NCI-H460 (cell line): ENCODE measurements around the gene ZFAND3. TPM values are rescaled to one million over a fixed set of nuclear protein-coding genes. Genes with fewer than 3 reads are reported as not detected.
"Not testable (repeated sequence)": the region's sequence is repeated elsewhere in the genome, so short reads cannot be mapped to it uniquely, and the experiment has no call there.

Experiments used
- DNase-seq: peaks from one replicate; pipeline ENCODE4 v3.0.0-alpha.2; 2016; ENCODE audit warnings: low read depth; ENCODE audit errors: extremely low read depth
- total RNA-seq: library from RNA; depleted of rRNA; stranded (reverse); fragments of >200 nt; shearing (Covaris generic); gene quantifications from 2 replicates; pipeline ENCODE4 v1.2.3, GENCODE V29; 2014

The ZFAND3 gene
- total RNA-seq, 1 experiment from 2014 or later: 14.7 TPM

DNA sequence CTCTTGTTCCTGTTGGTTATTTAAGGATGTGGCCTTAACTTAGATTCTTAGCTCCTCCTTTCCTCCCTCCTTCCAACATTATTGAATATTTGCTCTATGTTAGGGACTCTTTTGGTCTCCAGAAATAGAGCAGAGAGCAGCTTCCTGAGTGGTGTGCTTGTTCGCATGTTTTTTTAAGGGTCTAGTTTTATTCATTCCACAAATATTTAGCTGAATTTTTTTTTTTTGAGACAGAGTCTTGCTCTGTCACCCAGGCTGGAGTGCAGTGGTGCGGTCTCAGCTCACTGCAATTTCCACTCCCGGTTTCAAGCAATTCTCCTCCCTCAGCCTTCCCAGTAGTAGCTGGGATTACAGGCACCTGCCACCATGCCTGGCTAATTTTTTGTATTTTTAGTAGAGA, 169.2 kb downstream of the ZFAND3 start:
- no peak for DNase-seq

DNA sequence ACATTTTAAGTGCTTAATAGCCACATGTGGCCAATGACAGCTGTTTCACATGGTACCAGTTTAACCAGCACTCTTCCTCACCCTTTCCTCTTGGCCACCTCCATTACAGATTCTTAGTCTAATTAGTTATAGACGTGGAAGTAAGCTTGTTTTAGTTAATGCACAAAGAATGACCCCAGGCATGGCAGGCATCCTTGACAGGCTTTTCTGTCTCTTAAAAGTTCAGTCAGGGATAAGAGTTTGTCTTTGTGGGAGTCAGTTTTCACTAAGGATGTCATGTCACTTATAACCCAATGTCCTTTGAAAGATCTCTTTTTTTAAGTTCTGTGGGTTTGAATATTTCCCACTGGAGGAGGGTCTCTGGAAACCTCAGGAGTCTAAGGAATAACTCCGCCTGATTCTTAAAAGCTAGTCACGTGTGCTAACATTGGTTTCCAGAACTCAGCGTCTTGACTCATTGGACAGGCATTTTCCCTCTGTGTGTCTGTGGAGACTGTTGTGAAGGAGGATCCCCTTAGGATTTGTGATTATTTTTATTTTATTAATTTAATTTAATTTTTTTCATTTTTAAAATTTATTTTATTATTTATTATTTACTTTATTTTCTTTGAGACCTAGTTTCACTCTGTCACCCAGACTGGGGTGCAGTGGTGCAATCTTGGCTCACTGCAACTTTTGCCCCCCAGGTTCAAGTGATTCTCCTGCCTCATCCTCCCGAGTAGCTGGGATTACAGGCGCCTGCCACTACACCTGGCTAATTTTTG, 171.4 kb downstream of the ZFAND3 start:
- no peak for DNase-seq

DNA sequence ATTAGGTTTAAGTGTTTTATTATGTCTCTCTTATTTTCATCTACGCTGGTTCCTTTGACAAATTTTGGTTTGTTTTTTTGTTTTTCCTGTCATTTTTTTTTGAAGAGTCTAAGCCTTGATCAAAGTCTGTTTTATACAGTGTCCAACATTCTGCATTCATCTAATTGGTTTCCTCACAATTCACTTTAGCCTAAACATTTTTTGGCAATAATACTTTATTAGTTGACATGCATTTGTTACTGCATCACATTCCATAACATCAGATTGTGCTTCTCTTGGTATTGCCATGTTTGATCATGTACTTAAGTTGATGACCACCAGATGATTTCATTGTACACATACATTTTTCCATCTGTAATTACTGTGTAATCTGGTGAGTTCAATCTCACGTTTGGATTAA, 173.2 kb downstream of the ZFAND3 start:
- no peak for DNase-seq

DNA sequence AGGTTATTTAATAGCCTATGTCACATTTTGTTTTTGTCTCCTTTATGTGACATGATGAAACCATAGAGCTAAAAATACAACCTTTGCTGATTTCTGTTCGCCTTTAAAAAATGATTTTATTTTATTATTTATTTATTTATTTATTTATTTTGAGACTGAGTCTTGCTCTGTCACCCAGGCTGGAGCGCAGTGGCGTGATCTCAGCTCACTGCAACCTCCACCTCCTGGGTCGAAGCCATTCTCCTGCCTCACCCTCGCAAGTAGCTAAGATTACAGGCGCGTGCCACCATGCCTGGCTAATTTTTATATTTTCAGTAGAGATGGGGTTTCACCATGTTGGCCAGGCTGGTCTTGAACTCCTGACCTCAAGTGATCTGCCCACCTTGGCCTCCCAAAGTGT, 173.7 kb downstream of the ZFAND3 start:
- not testable (repeated sequence) for DNase-seq

DNA sequence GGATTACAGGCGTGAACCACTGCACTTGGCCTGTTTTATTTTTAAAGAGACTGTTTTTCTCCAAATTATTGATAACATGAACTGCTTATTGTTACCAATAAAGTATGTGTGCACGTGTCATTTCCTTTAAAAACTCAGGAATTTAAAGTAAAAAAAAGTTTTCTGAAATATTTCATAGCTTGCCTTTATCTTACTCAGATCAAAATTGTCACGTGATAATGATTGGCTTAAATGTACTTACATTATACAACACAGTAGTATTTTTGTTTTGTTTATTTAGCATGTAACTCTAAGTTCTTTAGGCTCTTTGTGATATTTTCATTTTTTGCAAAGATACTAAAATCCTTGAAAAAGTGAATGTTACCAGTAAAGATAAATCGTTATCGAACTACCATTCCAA, 174.1 kb downstream of the ZFAND3 start:
- DNase-seq: no peak

DNA sequence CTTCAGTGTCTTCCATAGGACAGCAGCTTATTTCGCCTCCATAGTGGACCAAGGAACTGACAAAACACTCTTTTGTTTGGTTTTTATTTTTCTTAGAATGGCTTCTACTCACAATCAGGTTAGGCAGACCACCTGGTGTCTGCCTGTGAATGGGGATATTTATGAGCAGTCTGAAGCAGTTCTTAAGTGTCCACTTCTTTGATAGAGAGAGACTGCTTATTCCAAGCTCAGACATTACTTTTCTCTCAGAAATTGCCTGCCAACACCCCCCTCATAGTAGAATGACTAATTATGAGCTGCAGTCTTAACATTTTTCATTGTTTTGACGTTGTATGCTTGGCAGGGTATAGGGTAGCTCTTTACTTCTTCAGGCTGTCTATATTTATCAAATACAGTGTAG, 174.7 kb downstream of the ZFAND3 start:
- DNase-seq: no peak

DNA sequence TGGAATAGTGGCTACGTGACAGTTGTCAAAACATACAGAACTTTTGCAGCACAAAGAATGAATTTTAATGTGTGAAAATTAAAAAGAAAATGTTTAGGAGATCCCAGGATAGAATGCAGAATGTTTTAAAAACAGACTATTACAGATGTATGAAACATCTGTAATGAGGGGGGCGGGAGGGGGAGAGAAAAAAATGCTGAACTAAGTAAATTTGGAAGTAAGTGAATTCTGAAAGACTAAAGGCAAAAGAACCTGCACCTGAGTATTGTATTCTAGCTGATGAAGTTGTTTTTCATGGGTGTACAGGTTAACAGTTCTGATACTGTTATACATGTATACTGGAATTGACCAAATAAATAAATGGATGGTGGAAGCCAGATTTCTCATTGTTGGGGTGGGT, 178.8 kb downstream of the ZFAND3 start:
- DNase-seq: no peak

DNA sequence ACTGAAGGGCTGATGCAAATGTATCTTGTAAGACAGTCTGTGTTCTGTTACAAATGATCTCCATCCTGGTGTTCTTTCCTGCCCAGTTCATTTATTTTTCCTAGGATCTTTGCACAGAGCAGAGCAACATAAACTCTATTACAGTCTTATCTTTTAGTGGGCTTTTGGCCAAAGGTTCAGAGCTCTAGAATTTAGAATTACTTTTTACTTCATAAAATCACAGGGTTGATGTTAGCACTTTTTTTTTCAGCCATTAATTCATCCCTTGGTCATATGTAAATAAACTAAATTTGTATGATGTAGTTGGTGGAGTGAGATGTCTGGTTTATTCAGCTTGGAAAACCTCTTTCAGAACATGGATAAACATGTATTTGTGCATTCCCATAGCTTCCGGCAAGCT, 181.9 kb downstream of the ZFAND3 start:
- DNase-seq: no peak

DNA sequence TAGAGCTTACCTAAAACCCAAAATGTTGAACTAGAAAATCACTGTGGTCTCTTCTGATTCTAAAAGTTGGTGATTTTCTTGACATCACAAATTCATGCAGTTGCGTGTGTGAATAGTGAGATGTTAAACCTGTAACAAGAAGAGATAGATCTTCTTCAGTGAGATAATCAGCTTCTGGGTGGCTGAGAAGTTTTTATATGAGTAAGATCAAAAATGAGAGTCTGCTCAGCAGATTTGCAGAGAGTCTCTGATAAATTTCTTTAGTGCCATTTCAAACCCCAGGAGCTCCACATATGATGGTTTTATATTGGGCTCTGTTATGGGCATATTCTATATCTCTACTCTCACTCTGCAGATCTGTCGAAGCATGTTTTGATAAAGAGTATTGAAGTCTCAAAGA, 185.4 kb downstream of the ZFAND3 start:
- DNase-seq: no peak

DNA sequence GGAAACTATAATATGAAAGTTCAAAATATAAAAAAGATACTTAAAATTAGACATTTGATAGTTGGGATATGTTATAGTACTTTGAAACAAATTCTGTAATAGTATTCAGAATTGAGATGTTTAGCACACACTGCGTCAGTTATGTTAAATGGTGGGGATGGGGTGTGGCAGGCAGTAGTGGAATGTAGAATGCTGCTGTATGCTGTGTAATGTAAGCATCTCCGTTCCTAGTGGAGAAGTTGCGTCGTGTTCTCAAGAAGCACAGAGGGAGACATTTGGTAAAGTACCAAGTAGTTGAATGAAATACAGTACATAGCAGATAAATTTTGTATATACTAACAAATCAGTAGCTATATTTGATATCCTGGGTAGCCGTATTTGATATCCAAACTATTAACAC, 192.4 kb downstream of the ZFAND3 start:
- DNase-seq: no peak

DNA sequence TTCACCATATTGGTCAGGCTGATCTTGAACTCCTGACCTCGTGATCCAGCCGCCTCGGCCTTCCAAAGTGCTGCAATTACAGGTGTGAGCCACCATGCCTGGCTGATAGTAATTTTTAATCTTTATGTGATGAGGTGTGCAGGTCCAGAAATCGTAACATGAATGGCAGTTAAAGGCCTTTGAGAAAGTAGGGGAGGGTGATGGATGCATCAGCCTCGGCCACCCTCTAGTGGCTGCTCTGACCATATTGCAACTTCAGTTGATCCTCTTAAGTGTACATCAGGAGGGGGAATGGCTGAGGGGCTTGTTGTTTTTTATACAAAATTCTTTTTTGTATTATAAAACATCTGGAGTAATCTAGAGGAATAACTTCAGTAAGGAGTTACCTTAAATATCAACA, 193.0 kb downstream of the ZFAND3 start:
- DNase-seq: peak; percentile 17

DNA sequence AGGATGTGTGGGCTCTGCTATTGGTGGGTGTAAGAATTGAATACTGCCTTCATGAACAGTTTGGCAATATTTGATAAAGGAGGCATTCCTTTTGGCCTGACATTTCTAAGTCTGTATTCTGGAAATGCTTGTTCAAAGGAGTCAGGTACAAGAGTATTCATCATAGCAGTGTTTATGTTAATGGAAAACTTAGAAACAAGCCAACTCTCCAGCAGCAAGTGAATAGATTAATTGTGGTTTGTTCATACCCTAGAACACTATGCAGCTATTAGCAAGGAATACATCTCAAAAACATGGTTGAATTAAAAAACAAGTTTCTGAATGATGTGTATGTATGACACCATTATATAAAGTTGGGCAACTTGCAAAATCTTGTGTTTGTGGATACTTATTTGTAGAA, 195.8 kb downstream of the ZFAND3 start:
- no peak for DNase-seq

DNA sequence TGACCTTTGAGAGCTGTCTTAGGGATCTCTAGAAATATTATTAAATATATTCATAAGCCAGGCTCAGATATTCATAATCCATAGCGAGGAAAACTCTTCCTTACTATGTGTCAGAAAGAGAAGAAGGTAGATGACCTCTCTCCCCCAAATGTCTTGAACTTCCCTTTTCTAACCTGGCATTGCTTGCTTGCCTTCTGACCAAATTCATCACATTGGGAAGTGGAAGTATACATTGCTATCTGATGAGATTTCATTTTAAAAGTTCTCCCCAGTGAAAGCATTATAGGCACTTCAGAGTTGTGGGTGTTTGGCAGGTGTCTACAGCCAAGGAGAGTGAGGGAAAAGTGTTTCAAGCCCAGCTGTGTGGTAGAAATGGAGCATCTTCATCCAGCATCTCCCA, 197.3 kb downstream of the ZFAND3 start:
- no peak for DNase-seq

DNA sequence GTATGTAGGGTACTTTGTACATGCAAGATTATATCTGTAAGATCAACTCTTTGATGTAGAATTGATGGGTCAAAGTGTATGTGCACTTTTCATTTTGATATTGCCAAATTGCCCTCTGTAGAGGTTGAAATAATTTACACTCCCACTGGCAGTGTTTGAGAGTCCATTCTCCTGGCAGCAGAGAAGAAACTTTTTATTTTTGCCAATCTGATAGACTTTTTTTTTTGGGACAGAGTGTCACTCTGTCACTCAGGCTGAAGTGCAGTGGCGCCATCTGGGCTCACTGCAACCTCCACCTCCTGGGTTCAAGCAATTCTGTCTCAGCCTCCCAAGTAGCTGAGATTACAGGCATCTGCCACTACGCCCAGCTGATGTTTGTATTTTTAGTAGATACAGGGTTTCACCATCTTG, 199.2 kb downstream of the ZFAND3 start:
- DNase-seq: no peak

DNA sequence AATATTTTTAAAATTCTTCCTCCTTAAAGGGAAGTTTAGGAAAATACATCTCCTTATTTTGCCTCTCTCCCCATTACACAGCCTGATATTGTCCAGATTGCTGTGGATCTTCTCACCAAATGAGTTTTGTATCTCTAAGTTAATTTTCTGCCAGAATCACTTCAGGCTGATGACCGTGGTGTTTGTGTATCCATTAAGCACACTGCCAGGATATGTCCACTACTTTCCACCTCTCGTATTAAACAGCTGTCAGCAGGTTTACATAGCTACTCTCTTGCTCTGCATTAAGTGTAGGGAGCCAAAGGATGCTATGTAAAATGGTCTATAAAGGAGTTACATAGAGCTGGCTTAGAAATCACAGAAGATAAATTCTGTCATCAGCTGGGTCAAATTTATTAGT, 201.1 kb downstream of the ZFAND3 start:
- no peak for DNase-seq

DNA sequence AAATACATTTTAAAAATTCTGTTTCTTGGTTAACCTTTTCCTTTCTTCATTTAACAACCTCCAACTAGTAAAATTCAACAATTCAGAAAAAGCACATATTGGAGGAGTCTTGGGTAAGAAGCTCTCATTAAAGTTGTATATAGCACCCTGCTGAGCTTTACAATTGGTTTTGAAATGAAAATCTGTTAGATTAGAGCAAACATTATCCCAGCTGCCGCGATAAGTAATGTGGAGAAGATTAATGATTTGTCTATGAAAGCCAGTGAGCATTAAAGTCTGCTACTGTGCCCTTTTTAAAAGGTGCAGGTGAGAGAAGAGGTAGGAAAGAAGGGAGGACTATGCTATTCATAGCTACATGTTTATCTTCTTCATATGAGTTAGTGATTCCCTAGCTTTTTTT, 201.5 kb downstream of the ZFAND3 start:
- no peak for DNase-seq

DNA sequence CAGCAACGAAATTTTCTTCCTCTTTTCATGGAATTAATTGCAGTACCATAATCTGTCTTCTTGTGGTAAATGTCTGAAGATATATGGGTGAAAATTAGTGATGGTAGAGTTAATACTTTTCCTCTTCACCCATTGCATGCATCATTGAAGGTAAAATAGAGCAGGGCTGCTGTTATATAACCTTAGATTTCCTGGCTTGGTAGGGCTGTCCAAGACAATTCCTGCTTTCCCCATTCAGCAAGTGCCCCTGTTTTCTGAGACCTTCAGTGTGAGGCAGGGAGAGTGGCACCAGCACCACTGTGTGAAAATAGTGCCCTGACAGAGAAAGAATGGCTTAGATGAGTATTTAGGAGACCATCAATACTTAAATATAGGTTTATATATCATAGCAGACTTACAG, 202.0 kb downstream of the ZFAND3 start:
- no peak for DNase-seq

DNA sequence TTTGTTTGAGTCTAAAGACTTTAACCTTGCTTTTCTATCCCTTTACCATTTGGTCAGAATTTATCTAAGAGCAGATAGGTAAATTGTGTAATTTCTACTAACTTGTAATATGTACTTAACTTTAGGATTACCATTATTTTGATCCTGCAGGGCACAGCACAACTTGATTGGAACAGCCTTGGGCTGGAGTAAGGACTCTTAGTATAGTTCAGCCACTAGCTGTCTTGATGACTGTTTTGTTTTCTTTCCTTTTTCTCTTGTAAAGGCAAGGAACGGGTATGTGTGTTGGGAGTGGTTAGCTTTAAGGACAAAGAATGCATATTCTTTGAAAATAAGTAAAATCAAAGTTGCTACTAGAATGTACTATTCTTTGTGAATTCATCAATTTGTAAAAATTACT, 203.2 kb downstream of the ZFAND3 start:
- DNase-seq: no peak

DNA sequence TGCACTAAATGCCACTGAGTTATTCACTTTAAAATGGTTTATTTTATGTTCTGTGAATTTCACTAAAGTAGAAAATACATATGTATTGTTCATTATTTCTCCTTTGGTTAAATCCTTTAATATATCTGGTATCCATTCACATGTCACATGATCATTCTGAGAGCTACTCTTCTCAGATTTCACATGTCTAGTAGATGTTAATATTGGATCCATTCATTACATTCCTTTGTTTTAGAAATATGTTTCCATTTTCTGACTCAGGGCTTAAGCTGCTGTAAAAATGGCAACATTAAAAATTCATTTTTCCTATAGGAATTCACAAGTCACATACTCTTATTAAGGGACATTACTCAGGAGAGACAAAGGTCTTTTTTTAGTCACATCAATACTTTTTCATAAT, 205.4 kb downstream of the ZFAND3 start:
- no peak for DNase-seq

DNA sequence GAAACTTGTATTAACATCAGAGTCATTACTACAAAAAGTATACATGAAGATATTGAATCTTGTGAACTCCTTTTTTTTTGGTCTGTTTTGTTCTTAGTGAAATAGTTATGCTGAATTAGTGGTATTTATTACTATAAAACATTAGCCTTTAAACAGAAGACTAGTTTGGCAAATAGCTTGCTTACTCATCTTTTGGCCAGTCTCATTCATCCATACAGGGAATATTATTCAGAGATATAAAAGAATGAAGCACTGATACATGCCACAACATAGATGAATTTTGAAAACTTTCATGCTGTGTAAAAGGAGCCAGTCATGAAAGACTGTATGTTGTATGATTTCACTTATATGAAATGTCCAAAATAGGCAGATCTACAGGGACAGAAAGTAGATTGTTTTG, 205.9 kb downstream of the ZFAND3 start:
- DNase-seq: no peak

DNA sequence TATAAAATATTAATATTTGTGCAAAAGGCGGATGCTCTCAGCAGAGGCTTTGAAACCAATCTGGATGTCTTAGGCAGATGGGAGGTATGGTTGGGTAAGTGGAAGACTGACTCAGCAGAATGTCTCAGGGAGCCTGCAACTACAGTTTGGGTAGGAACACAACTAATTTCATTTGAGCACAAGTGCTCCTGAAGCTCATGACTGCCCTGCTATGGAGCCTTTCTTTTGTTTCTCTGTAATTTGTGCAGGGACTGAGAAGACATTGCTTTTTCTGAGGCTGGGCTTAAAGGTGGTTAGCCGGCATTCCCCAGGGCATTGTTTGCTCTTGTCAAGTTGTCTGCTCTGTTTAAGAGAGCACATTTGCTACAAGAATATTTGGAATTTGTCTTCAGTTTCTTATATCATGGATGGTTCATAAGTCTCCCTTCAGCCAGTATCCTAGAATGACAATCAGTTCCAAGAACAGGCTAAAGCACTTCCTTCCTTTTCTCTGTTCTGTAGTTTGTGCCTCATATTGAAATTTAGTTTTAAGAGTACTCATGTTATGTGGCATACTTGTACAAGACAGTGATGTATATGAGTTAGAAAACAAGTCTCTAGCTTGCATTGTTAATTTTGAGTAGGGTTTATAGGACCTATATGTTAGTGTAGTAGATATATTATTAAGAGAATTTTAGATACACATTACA, 208.3 kb downstream of the ZFAND3 start:
- DNase-seq: no peak

DNA sequence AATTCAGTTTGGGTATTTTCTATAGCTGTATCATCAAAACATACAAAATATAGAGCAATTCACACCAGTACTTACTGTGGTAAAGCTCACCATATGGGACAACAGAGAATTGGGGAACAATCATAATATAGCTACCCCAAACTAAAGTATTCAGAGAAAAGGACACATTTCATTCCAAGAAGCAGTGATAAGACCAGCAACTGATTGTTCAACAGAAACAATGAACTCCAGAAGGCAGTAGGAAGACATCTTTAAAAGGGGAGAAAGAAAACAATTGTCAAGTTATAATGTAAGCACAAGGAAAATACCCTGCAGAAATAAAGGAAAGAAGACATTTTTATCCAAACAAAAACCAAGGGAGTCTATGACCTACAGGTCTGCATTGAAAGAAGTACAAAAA, 210.9 kb downstream of the ZFAND3 start:
- no peak for DNase-seq

DNA sequence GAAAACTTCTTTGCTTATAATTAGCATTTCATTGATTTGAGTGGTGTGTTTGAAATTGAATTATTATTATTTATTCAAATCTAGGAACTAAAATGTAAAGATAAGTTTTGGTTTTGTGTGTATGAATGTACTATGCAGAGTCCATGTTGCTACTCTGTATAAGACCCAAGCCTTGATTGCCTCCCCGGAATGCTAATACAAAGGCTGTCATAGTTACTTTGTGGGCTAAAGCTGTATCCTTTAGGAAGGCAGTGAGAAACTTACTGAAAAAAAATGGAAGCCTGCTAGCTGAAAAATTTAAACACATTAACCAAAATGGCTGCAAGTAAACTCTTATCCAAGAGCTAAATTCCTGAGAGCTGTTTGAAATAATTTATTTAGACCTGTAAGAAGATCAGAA, 213.3 kb downstream of the ZFAND3 start:
- DNase-seq: no peak
